GM13976 (cell line): ENCODE measurements around the gene GCSAML.
"Not testable (repeated sequence)": the region's sequence is repeated elsewhere in the genome, so short reads cannot be mapped to it uniquely, and the experiment has no call there.

Experiments used
- DNase-seq: peaks from one replicate; pipeline ENCODE4 v3.0.0; 2012; ENCODE audit warnings: low spot score
- CTCF ChIP-seq: IDR thresholded peaks from 2 replicates; pipeline ENCODE4 v1.5.1; 2012; ENCODE audit warnings: borderline replicate concordance, mild to moderate bottlenecking; ENCODE audit not compliant: insufficient read depth; ENCODE audit errors: extremely low read depth, missing control alignments, control extremely low read depth
- in situ Hi-C: fragments of 300-500 bp; cut with MboI; formaldehyde crosslinking; loops from one replicate; pipeline ENCODE4 v1.12.0; 2022; ENCODE audit warnings: low sequenced_read_pairs, mixed read lengths, inconsistent platforms; ENCODE audit not compliant: unreplicated experiment

GCSAML gene

GRCh38 chr1:247548769-247549182 is at the start of gene GCSAML:
Gene GCSAML, plus strand, starts transcription at chr1:247549134. Its CDS starts 58 bp downstream, at chr1:247549192.
- no peak for DNase-seq
- in situ Hi-C loops: no loop called here
- no peak for TF ChIP-seq CTCF

GRCh38 chr1:247500865-247501264 is 48.1 kb upstream of the GCSAML start:
- in situ Hi-C loops: no loop called here
- DNase-seq: no peak
- no peak for TF ChIP-seq CTCF

GRCh38 chr1:247506831-247507230 is 42.1 kb upstream of the GCSAML start:
- TF ChIP-seq CTCF: no peak
- in situ Hi-C loops: no loop called here

DNA sequence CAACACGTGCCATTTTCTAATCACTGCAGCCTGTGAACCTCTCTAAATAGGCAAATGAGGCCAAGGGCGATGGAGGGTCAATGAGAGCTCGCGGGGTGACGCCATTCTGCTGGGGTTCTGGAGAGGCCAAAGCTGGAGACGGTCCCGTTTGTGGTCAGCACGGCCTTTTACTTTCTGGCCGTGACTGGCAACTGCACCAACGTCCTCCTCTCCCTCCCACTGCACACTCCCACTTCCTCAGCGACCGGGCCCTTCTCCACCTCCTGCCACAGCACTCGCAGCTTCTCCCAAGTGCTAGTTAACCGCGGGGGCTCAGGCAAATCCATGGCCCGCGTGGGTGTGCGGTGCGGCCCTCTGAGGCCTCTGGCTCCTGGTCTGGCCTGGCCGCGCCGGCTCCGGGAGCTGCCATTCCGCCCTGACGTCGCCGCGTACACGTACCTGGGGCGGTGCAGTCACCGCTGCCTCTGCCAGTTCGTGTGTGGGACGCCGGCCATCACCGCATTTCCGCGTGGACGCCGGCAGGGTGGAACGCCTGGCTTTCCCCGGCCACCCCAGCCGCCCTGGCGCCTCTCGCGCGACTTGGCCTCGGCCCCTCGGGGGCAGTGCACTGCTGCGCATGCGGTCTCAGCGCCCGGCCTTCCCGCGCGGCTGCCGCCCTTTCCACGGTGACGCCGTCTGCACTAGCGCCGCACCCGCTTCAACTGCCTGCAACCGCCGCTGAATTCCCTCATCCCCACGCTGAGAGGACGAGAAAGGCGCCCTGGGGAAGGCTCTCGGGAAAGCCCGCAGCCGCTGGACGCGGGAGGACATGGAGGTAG is 30.9 kb upstream of the GCSAML start:
- in situ Hi-C loops: no loop called here
- TF ChIP-seq CTCF: no peak
- no peak for DNase-seq

More at GRCh38 chr1:247506831-247507230, 42.1 kb upstream of the GCSAML start:
- DNase-seq: no peak

GRCh38 chr1:247518613-247518891 is 30.4 kb upstream of the GCSAML start:
- DNase-seq: no peak
- no peak for TF ChIP-seq CTCF
- in situ Hi-C loops: no loop called here

DNA sequence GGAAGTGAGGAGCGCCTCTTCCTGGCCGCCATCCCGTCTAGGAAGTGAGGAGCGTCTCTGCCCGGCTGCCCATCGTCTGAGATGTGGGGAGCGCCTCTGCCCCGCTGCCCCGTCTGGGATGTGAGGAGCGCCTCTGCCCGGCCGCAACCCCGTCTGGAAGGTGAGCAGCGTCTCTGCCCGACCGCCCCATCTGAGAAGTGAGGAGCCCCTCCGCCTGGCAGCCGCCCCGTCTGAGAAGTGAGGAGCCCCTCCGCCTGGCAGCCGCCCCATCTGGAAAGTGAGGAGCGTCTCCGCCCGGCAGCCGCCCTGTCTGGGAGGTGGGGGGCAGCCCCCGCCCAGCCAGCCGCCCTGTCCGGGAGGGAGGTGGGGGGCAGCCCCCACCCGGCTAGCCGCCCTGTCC is 27.0 kb upstream of the GCSAML start:
- in situ Hi-C loops, DNase-seq: not testable (repeated sequence)

DNA sequence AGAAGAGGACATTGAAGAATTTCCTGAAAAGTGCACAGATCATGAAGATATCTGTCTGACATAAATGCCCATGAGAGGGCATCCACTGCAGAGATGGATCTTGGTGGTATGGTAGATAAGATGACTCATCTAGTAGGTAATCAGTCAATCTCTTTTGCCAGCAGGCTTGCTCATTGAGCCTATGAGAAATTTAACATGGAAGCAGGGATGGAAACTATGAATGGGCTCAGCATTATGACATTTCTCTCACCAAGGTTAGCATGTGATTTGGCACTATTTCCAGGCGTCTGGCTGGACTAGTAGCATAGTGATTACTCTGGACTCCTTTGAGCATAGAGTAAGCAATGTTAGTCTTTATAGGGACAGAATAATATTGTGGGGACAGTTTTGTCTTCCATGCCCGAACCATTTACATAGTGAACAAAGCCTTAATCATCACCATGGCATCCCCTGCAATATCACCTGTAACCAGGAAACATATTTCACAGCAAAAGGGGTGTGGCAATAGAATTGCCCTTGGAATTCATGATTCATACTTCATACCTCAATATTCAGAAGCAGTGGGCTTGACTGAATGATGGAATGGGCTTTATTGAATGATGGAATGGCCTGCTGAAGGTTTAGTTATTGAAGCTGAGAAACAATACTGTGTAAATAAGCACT is 20.0 kb upstream of the GCSAML start:
- in situ Hi-C loops: no loop called here
- TF ChIP-seq CTCF: no peak
- no peak for DNase-seq
